K562 (cell line): ENCODE data around the gene HS2ST1. TPM values are rescaled to one million over a fixed set of nuclear protein-coding genes. Genes with fewer than 3 reads are reported as not detected.

ENCODE experiments used
- ATAC-seq: fragments of 200-7000 bp; cut with Tn5 transposase; 3 replicates; pipeline ENCODE4 v1.9.1; 2020; ENCODE audit warnings: moderate library complexity
- BruUV-seq: library from RNA; stranded (reverse); fragments of 400-500 nt; replicated peaks from 2 replicates; lab custom pipeline; 2021; lab: Mats Ljungman, UMichigan
- CTCF ChIA-PET: fragments of 300-600 bp; formaldehyde crosslinking; extraction: SDS; loops from one replicate; lab custom pipeline; 2021; ENCODE audit warnings: low intra/inter-chr PET ratio; lab: Yijun Ruan, JAX
- POLR2A ChIA-PET: fragments of 300-600, 350-650 bp; sonication (Branson Sonifier 250); formaldehyde crosslinking; extraction: SDS; loops from one replicate; lab custom pipeline; 2021; ENCODE audit warnings: antibody characterized with exemption, inconsistent platforms; lab: Yijun Ruan, JAX
- DNase-seq, 4 experiments: peaks; one replicate each; pipeline versions ENCODE4 v3.0.0 to v3.0.0-alpha.2; 2011 to 2018; ENCODE audit warnings: low spot score in 3 of 4, mixed read lengths in 3 of 4; ENCODE audit errors: extremely low read depth in 1 of 4
- FAIRE-seq: peaks from 2 replicates; lab custom pipeline; 2011; peaks lifted over from hg19 to GRCh38; lab: Jason Lieb, UNC
- H2AFZ ChIP-seq: 2 replicates; pipeline ENCODE4 v1.6.0; 2011; ENCODE audit warnings: low read depth, low read length, control low read depth, inconsistent platforms
- H3K27ac ChIP-seq: fragments of 200-600 bp; 3 replicates; pipeline ENCODE4 v1.8.0; 2011; ENCODE audit warnings: low read depth, mild to moderate bottlenecking, control low read depth, inconsistent platforms, low read length, moderate library complexity, mixed read lengths; ENCODE audit errors: extremely low read depth
- H3K27me3 ChIP-seq, 2 experiments: fragments of 300-600 bp in 1 of 2; 2 replicates in 1 of 2; 3 replicates in 1 of 2; pipeline versions ENCODE4 v1.6.0 to v1.8.0; 2011; ENCODE audit warnings: inconsistent platforms in 2 of 2, low read length in 2 of 2, mild to moderate bottlenecking in 1 of 2, mixed read lengths in 1 of 2, moderate library complexity in 1 of 2; ENCODE audit not compliant: control insufficient read depth in 2 of 2, insufficient read depth in 2 of 2
- H3K36me3 ChIP-seq: fragments of 300-600 bp; 3 replicates; pipeline ENCODE4 v1.8.0; 2011; ENCODE audit warnings: mild to moderate bottlenecking, low read length, inconsistent platforms; ENCODE audit not compliant: control insufficient read depth, insufficient read depth
- H3K4me1 ChIP-seq, 2 experiments: fragments of 200-600 bp in 1 of 2; replicated peaks in 1 of 2; 2 replicates in 1 of 2; 3 replicates in 1 of 2; pipeline versions ENCODE4 v1.5.1 to v1.8.0; 2011; ENCODE audit warnings: inconsistent platforms in 2 of 2, low read length in 2 of 2, mild to moderate bottlenecking in 1 of 2, mixed read lengths in 1 of 2, moderate library complexity in 1 of 2; ENCODE audit not compliant: control insufficient read depth in 2 of 2, insufficient read depth in 2 of 2
- H3K4me2 ChIP-seq: 2 replicates; pipeline ENCODE4 v1.6.1; 2011; ENCODE audit warnings: low read length, control low read depth, inconsistent platforms, mixed read lengths; ENCODE audit not compliant: insufficient read depth
- H3K4me3 ChIP-seq: fragments of 200-600 bp; sonication (generic), shearing (Covaris generic); 2 replicates; pipeline ENCODE4 v1.5.1; 2016; ENCODE audit warnings: control low read depth, inconsistent platforms
- H3K79me2 ChIP-seq: fragments of 200-600 bp; 3 replicates; pipeline ENCODE4 v1.8.0; 2011; ENCODE audit warnings: low read length, inconsistent platforms; ENCODE audit not compliant: control insufficient read depth, insufficient read depth
- H3K9ac ChIP-seq, 2 experiments: 2 replicates each; pipeline versions ENCODE4 v1.6.0 to v1.6.1; 2011; ENCODE audit warnings: low read depth in 2 of 2, low read length in 2 of 2, control low read depth in 1 of 2, inconsistent platforms in 1 of 2, mild to moderate bottlenecking in 1 of 2, mixed read lengths in 1 of 2; ENCODE audit not compliant: insufficient read depth in 1 of 2
- H3K9me1 ChIP-seq: one replicate; pipeline ENCODE4 v1.6.0; 2011; ENCODE audit warnings: inconsistent platforms, mild to moderate bottlenecking, low read length, moderate library complexity; ENCODE audit not compliant: control insufficient read depth, insufficient read depth
- H3K9me3 ChIP-seq: replicated peaks from 2 replicates; pipeline ENCODE4 v1.5.1; 2011; ENCODE audit warnings: low read depth, low read length, inconsistent platforms; ENCODE audit not compliant: control insufficient read depth, insufficient read depth
- H4K20me1 ChIP-seq: replicated peaks from 2 replicates; pipeline ENCODE4 v1.6.1; 2011; ENCODE audit warnings: low read length, inconsistent platforms, mixed read lengths; ENCODE audit not compliant: control insufficient read depth, insufficient read depth
- CBX2 ChIP-seq: fragments of 200-600 bp; sonication (generic); IDR thresholded peaks from one replicate; pipeline ENCODE4 v1.6.1; 2012; ENCODE audit warnings: mild to moderate bottlenecking, low read length, inconsistent platforms; ENCODE audit not compliant: insufficient read depth, poor library complexity, severe bottlenecking
- EZH2 ChIP-seq: IDR thresholded peaks from 2 replicates; pipeline ENCODE4 v1.6.1; 2012; ENCODE audit warnings: low read depth, mild to moderate bottlenecking, inconsistent platforms, low read length, borderline replicate concordance
- ILK ChIP-seq: fragments of 450-650 bp; IDR thresholded peaks from 2 replicates; pipeline ENCODE4 v1.6.1; 2016; ENCODE audit warnings: missing genetic modification characterization, low read depth, mild to moderate bottlenecking, missing compliant biosample characterization, moderate library complexity, borderline replicate concordance
- PTBP1 ChIP-seq: fragments of 200-400 bp; formaldehyde crosslinking; IDR thresholded peaks from 2 replicates; pipeline ENCODE4 v1.6.1; 2017; ENCODE audit warnings: low read depth, low read length
- SP2 ChIP-seq: IDR thresholded peaks from 2 replicates; pipeline ENCODE4 v1.6.1; 2011; ENCODE audit warnings: mild to moderate bottlenecking, low read depth, low read length, moderate library complexity; ENCODE audit not compliant: poor library complexity, severe bottlenecking; ENCODE audit errors: extremely low read depth
- STAT5B ChIP-seq: fragments of 250-450 bp; sonication (Bioruptor Pico); IDR thresholded peaks from 2 replicates; pipeline ENCODE4 v1.8.0; 2021; ENCODE audit warnings: mild to moderate bottlenecking, inconsistent platforms
- TFAM ChIP-seq: fragments of 250-450 bp; sonication (Bioruptor Pico); conservative IDR thresholded peaks from 2 replicates; pipeline ENCODE4 v1.5.0; 2021; ENCODE audit warnings: mild to moderate bottlenecking, moderate library complexity
- TFAP4 ChIP-seq: sonication (generic); formaldehyde crosslinking; IDR thresholded peaks from 2 replicates; pipeline ENCODE4 v1.8.0; 2022; ENCODE audit warnings: missing genetic modification reagents, mild to moderate bottlenecking, moderate library complexity, borderline replicate concordance
- ZKSCAN8 ChIP-seq: fragments of 200-800 bp; sonication (Bioruptor generic); IDR thresholded peaks from 2 replicates; pipeline ENCODE4 v1.6.1; 2016; ENCODE audit warnings: missing genetic modification characterization, missing compliant biosample characterization
- whole genome bisulfite sequencing: fragments of 100-300 bp; shearing (Covaris generic); methylation state at CpG from one replicate; pipeline ENCODE4 v1.1.6; 2016; ENCODE audit warnings: low coverage, mixed read lengths; ENCODE audit not compliant: insufficient coverage; ENCODE audit errors: missing lambda C conversion rate; 5-methylcytosine and 5-hydroxymethylcytosine counted together
- in situ Hi-C: fragments of 300-500 bp; cut with MboI; formaldehyde crosslinking; loops from 4 replicates; pipeline ENCODE4 v1.15.0; 2018; ENCODE audit warnings: inconsistent platforms, mixed read lengths
- intact Hi-C: fragments of 100-400 bp; cut with micrococcal nuclease; formaldehyde crosslinking; loops from 2 replicates; pipeline ENCODE4 v1.14.2; 2022
- polyA plus RNA-seq, 8 experiments: library from polyadenylated mRNA; depleted of rRNA in 4 of 8; stranded (reverse) in 5 of 8; unstranded in 3 of 8; fragments of >200 nt; fragmentation: Nextera tagmentation in 2 of 8; fragmentation: Illumina TruSeq in 1 of 8; extraction: Ambion mirVana in 2 of 8; extraction: Trizol in 1 of 8; gene quantifications; 2 replicates each; pipeline versions ENCODE4 v1.2.1 to v1.2.3, GENCODE V29; 2011 to 2014; ENCODE audit warnings: inconsistent platforms in 1 of 8, missing spikeins in 1 of 8
- total RNA-seq, 7 experiments: library from RNA; depleted of rRNA in 6 of 7; stranded (reverse); fragments of >200 nt in 6 of 7; fragmentation: Illumina TruSeq in 2 of 7; extraction: Trizol in 2 of 7; gene quantifications; 2 replicates each; pipeline versions ENCODE4 v1.2.1 to v1.2.3, GENCODE V29; 2011 to 2021; ENCODE audit warnings: low replicate concordance in 1 of 7
- TF ChIP-seq, protein P1 (sequence below): sonication (generic); formaldehyde crosslinking; IDR thresholded peaks from 2 replicates; pipeline ENCODE4 v1.8.0; 2022; ENCODE audit warnings: mild to moderate bottlenecking, missing genetic modification reagents

The HS2ST1 gene
- total and polyA plus RNA-seq, 9 of the 15 experiments (the other 6 are each of a cell fraction or from before 2014, with no cell fraction given) = 7.7 to 43.3 (median 25.8) TPM

DNA sequence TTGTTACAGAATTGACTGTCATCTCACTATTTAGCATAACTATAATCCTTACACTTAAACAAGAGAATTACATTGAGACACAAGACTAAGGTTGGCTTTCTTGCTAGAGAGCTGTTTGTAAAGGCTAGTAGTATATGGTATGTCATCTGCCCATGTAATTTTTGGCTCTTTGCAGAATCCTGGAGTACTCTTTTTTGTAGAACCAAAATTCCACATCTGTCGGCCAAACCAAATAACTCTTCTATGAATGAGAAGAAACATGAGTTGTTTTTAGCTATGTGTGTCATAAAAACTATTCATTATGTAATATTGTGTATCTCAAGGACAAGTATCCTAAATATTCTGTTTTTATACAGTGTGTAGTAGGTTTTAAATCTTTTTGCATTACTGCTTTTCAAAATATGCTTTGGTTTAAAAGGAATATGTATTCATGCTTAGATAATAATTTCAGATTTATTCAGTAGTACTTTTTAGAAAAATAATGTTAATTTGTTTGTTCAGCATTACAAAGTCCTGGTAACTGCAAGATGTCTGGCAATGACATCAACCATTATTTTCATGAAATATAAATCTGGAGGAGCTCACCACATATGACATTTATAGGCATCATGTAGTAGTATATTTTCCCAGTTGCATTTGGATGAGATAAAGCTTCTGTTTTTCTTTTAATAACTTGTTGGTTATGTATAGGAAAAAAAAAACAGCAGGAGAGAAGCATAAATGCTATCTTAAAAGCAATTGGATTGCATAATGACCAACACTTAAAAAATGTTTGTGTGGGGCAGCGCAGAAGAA lies 159.8 kb downstream of the HS2ST1 start (continued):
- TF ChIP-seq TFAP4 = no peak

DNA sequence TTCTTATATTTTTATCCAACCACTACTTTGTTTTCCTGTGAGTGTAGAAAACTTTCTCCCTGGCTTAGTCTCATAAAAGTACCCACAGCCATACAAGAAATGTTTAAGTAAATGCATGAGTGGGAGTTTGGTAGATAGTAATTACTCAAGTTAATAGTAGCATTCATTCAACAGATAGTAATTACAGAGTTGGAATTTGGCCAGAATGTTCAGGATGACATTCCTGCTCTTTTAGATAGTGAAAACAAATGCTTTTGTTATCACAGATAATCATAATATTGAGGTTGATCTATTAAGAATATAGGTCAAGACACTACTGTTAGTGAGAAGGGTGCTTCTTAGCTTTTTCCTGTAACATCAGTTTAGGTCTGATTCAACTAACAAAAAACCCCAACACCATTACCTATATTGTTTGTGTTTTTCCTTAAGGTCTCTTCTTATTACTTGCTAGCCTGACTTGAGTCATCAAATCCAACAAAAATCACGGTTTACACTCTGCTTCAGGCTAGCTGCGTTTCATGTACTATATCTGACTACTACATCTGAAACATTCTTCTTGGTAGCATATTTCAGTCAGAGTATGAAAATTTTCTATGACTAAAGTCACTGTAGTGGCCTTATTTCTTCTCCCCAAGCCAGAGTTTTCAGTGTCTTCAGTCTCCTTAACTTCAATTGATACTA lies 163.7 kb downstream of the HS2ST1 start:
- CTCF ChIA-PET = interaction anchor here (0.6 kb wide), 1 partner anchor 574 kb away, joined by 3 read pairs; no protein-coding TSS in a partner anchor

More for the DNA sequence above, 163.7 kb downstream of the HS2ST1 start:
- Histone ChIP-seq H3K4me2 (no peak overlapping the region), H3K4me3 (no peak overlapping the region), H3K9ac (no peak overlapping the region), H3K79me2 (peaks cover 2% of the 10 kb centered on the region; the same call in 2 of the 3 replicates), H3K4me1 (no peaks in the 10 kb centered on the region), H3K36me3 (peaks cover 24% of the 10 kb centered on the region; the same call in 1 of the 3 replicates), H3K9me3 (no peaks in the 10 kb centered on the region), H2AFZ (no peak overlapping the region), H3K9me1 (no peaks in the 10 kb centered on the region), H3K27me3 (no peaks in the 10 kb centered on the region), H4K20me1 (no peaks in the 10 kb centered on the region), H3K27ac (no peak overlapping the region)
- FAIRE-seq = no peak
- ATAC-seq = no peak
- BruUV-seq = no TSS peak
- in situ Hi-C loops (no loop called here), intact Hi-C loops (no loop called here)
- no peak for DNase-seq
- TF ChIP-seq PTBP1 = no peak
- TF ChIP-seq, protein P1, sequence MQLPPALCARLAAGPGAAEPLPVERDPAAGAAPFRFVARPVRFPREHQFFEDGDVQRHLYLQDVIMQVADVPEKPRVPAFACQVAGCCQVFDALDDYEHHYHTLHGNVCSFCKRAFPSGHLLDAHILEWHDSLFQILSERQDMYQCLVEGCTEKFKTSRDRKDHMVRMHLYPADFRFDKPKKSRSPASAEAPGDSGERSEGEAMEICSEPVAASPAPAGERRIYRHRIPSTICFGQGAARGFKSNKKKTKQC = no peak
- no peak for TF ChIP-seq CBX2
- no peak for TF ChIP-seq TFAM
- TF ChIP-seq STAT5B (CRISPR knock-in tag) = no peak
- TF ChIP-seq EZH2 = no peak
- no peak for TF ChIP-seq ZKSCAN8 (CRISPR knock-in tag)
- no peak for TF ChIP-seq SP2
- no peak for TF ChIP-seq ILK
- POLR2A ChIA-PET = no interaction called here
- WGBS = 37% methylated on average over 2 of the region's 2 CpGs
